ENCODE measurements around the gene ZNF3.
A peak's percentile ranks its signal among the peaks of the same experiment; 100 is the strongest.

Gene ZNF3

GRCh38 chr7:100109521-100110163, 28.1 kb upstream of the ZNF3 start:
- DNase-seq (ENCODE audit: low read depth), result no peak

GRCh38 chr7:100107890-100108289, 26.4 kb upstream of the ZNF3 start:
- DNase-seq (ENCODE audit: low read depth), result no peak

GRCh38 chr7:100107125-100107737, 25.7 kb upstream of the ZNF3 start:
- DNase-seq (ENCODE audit: low read depth), result no peak

GRCh38 chr7:100106633-100107032, 25.1 kb upstream of the ZNF3 start:
- no peak for DNase-seq (ENCODE audit: low read depth)

GRCh38 chr7:100105534-100105933, 24.0 kb upstream of the ZNF3 start:
- no peak for DNase-seq (ENCODE audit: low read depth)

- DNase-seq (ENCODE audit: low read depth), result no peak
Measured at GRCh38 chr7:100102950-100103840, 21.7 kb upstream of the ZNF3 start.

GRCh38 chr7:100101016-100101862, 19.7 kb upstream of the ZNF3 start, which contains the start of the genes AP4M1 and MCM7:
Gene AP4M1, plus strand, starts transcription at chr7:100101643. Its CDS starts 72 bp downstream, at chr7:100101715.
Gene MCM7, minus strand, starts transcription at chr7:100101397. Its CDS starts 103 bp downstream, at chr7:100101294.
- DNase-seq (ENCODE audit: low read depth), result peak; percentile 98

GRCh38 chr7:100100420-100101015, 19.0 kb upstream of the ZNF3 start:
- DNase-seq (ENCODE audit: low read depth), result peak; percentile 81

- no peak for DNase-seq (ENCODE audit: low read depth)
Measured at GRCh38 chr7:100099452-100099851, 17.9 kb upstream of the ZNF3 start.

GRCh38 chr7:100098913-100099312, 17.4 kb upstream of the ZNF3 start:
- no peak for DNase-seq (ENCODE audit: low read depth)

GRCh38 chr7:100095704-100096103, 14.2 kb upstream of the ZNF3 start:
- DNase-seq (ENCODE audit: low read depth), result no peak

GRCh38 chr7:100095289-100095688, 13.8 kb upstream of the ZNF3 start:
- DNase-seq (ENCODE audit: low read depth), result no peak

- DNase-seq (ENCODE audit: low read depth), result no peak
Measured at GRCh38 chr7:100093925-100094486, 12.5 kb upstream of the ZNF3 start.

GRCh38 chr7:100093498-100093897, 12.0 kb upstream of the ZNF3 start:
- DNase-seq (ENCODE audit: low read depth), result no peak

GRCh38 chr7:100093054-100093453, 11.5 kb upstream of the ZNF3 start:
- DNase-seq (ENCODE audit: low read depth), result no peak

- DNase-seq (ENCODE audit: low read depth), result no peak
Measured at GRCh38 chr7:100091411-100092181, 10.1 kb upstream of the ZNF3 start.

GRCh38 chr7:100090527-100091410, 9.2 kb upstream of the ZNF3 start:
- no peak for DNase-seq (ENCODE audit: low read depth)

GRCh38 chr7:100089458-100090196, 8.1 kb upstream of the ZNF3 start:
- no peak for DNase-seq (ENCODE audit: low read depth)
